NCI-H345 (cell line): Measurements from ENCODE around the gene MRPL53.
A peak's percentile ranks its signal among the peaks of the same experiment; 100 is the strongest.
"Not testable (repeated sequence)": the region's sequence is repeated elsewhere in the genome, so short reads cannot be mapped to it uniquely, and the experiment has no call there.

Experiments used
- DNase-seq: peaks from one replicate; lab custom pipeline; 2025; lab: John Stamatoyannopoulos, UW

The MRPL53 gene

GRCh38 chr2:74481961-74482800 lies 9.7 kb upstream of the MRPL53 start:
- peak; percentile 68 for DNase-seq

GRCh38 chr2:74481431-74481830 lies 9.0 kb upstream of the MRPL53 start:
- DNase-seq, result no peak

DNA sequence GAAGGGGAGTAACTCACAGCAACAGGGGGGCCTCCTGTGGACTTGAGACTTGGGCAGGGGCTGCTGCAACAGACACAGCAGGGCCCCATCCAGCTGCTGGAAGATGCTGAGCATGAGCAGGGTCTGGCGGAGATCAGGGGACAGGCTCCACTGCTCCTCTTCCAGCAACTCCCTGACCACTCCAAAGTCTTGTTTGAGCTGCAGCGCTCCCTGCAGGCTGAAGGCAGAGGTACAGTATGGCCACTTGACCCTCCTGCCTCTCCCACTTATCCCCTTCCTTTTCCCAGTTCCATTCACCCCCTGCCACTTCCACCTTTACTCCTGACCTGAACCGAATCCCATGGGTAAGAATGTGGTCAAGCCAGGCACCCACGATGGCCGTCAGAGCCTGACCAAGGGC lies 2.4 kb upstream of the MRPL53 start:
- DNase-seq, result no peak

- DNase-seq, result no peak
Measured at GRCh38 chr2:74474481-74474880, 2.0 kb upstream of the MRPL53 start.

GRCh38 chr2:74472945-74473258 lies 422 bp upstream of the MRPL53 start:
- no peak for DNase-seq

GRCh38 chr2:74471332-74472065 lies 981 bp downstream of the MRPL53 start:
- no peak for DNase-seq

GRCh38 chr2:74470742-74471141 lies 1.7 kb downstream of the MRPL53 start:
- DNase-seq, result not testable (repeated sequence)

- no peak for DNase-seq
Measured at GRCh38 chr2:74464406-74464805, 8.1 kb downstream of the MRPL53 start.

GRCh38 chr2:74462786-74463105 lies 9.7 kb downstream of the MRPL53 start:
- DNase-seq, result no peak

DNA sequence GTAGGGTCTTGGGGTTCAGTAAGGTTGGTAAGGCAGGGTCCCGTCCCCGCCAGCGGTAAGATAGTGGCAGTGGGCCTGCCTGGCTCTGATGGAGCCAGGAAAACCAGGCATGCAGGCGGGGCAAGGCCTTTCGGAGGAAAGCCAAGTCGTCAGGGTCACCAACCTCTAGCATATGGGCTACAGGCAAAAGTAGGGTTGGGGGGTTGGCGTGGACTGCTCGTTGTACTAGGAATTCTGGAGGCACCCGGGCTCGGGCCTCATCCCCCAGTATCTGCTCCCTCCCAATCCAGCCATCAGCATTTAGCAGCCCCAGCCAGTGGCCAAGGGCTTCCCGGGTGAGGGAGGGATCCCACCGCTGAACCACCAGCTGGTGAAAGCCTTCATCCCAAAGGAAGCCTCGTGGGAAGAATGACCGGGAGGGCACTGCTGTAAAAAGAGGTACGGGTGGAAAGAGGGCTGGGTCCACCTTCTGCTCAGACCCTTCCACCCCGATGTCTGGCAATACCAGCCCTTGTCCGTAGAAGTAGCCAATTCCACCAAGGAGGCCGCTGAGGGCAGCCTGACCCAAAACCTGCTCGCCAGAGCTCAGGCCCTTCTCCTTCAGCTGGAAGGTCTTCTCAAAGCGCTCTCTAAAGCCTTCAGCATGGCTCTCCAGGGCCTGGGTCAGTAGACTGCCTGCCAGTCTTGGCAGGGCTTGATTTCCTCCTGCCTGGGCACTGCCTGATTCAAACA lies 10.3 kb downstream of the MRPL53 start:
- DNase-seq, result no peak

GRCh38 chr2:74461187-74462053 lies 11.1 kb downstream of the MRPL53 start:
- no peak for DNase-seq

DNA sequence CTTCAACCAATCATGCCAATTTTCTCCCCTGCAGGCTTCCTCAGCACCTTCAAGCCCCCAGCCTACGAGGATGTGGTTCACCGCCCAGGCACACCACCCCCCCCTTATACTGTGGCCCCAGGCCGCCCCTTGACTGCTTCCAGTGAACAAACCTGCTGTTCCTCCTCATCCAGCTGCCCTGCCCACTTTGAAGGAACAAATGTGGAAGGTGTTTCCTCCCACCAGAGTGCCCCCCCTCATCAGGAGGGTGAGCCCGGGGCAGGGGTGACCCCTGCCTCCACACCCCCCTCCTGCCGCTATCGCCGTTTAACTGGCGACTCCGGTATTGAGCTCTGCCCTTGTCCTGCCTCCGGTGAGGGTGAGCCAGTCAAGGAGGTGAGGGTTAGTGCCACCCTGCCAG lies 12.3 kb downstream of the MRPL53 start:
- not testable (repeated sequence) for DNase-seq

- not testable (repeated sequence) for DNase-seq
Measured at GRCh38 chr2:74459503-74460118, 12.9 kb downstream of the MRPL53 start.

- DNase-seq, result no peak
Measured at GRCh38 chr2:74458938-74459363, 13.5 kb downstream of the MRPL53 start.

DNA sequence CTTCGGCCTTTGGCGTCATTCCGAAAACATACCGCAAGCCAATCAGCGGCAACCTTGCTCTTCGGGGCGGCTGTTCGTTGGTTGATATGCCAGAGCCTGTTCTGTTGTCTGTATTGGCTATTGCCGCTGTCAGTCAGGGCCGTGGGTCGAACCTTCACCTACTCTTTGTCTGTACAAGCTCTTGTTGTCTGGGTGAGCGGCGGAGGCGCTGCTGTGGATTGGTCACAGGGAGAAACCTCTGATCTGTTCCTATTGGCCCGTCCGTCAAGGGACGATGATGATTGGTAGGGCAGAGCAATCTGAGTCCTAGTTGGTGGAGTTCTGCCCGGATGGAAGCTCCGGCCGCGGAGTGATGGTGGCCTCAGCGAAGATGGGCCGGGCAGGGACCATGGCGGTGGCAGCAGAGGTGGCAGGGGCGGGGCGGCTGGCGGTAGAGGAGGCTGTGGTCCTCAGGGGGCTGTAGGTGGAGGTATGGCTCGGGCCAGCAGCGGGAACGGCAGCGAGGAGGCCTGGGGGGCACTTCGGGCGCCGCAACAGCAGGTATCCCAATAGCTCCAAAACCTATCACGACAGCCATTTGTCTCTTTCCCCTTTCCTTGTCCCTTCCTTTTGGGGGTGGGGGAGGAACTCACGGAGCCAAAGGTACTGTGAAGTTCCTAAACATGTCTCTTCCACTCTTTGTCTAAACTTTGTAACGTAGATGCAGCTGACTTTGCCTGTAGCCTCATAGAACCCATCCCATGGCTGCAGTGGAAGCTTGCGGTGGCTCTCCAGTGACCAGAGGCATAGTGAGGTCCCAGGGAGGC lies 14.1 kb downstream of the MRPL53 start, which contains the start of gene WBP1:
WBP1 (plus strand) TSS at position 307 of the 806 bp plus-strand sequence; CDS start at position 472, 165 bp downstream.
- peak; percentile 100 for DNase-seq

DNA sequence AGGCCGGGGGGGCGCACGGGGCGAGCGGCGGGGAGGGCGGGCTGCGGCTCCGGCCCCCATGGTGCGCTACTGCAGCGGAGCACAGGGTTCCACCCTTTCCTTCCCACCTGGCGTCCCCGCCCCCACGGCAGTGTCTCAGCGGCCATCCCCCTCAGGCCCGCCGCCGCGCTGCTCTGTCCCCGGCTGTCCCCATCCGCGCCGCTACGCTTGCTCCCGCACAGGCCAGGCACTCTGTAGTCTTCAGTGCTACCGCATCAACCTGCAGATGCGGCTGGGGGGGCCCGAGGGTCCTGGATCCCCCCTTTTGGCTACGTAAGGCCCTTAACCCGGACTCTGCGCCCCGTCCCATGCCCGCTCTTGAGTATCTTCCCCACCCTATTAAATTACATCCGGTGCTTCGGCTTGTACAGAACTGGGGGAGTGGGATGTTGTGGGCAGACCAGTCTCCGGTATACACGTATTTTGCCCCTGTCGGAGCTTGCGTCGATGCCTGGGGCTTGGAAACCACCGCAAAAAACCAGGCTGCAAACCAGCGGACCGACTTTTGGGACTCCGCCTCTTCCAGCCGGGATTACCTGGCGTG lies 14.8 kb downstream of the MRPL53 start:
- peak; percentile 86 for DNase-seq

- no peak for DNase-seq
Measured at GRCh38 chr2:74457129-74457548, 15.3 kb downstream of the MRPL53 start.

GRCh38 chr2:74454654-74455511 lies 17.6 kb downstream of the MRPL53 start, which contains the start of gene INO80B:
Gene INO80B, plus strand, starts transcription at chr2:74455087. Its CDS starts 30 bp downstream, at chr2:74455117.
- peak; percentile 98 for DNase-seq
